GM21723 (cell line): ENCODE measurements around the gene EGFL7.

Source experiments
- ATAC-seq: cut with Tn5 transposase; IDR thresholded peaks from one replicate; pipeline ENCODE4 v1.9.1; 2021; ENCODE audit warnings: mild to moderate bottlenecking, moderate library complexity; ENCODE audit not compliant: unreplicated experiment

Gene EGFL7

DNA sequence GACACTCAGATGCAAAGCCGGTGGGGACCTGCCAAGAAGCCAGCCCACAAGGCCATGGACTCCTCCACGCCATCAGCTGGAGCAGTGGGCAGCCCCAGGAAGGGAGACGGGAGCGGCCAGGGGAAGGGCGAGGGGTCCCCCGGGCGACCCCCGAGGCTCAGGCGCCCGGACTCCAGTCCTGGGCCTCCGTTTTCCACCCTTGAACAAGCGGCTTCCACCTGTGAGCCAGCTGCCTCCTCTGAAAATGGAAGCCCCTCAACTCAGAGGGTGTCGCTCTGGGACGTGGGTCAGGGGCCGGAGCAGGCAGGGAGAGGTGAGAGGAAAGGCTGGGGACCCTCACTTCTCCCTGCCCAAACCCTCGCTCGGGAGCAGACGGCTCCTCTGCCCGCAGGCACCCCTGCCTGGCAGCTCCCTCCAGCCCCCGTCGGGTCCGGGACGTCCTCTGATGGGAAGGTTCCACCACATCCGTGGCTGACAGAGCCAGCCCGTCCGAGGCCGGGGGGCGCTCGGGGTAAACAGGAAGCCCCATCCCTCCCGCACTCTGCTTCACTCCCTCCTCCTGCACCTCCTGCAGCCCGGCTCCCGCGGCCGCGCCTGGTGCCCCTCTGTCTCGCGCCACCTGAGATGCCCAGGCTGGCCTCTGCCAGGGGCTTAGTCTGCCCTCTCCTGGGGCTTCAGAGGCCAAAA, 3.7 kb upstream of the EGFL7 start:
- ATAC-seq: no peak

DNA sequence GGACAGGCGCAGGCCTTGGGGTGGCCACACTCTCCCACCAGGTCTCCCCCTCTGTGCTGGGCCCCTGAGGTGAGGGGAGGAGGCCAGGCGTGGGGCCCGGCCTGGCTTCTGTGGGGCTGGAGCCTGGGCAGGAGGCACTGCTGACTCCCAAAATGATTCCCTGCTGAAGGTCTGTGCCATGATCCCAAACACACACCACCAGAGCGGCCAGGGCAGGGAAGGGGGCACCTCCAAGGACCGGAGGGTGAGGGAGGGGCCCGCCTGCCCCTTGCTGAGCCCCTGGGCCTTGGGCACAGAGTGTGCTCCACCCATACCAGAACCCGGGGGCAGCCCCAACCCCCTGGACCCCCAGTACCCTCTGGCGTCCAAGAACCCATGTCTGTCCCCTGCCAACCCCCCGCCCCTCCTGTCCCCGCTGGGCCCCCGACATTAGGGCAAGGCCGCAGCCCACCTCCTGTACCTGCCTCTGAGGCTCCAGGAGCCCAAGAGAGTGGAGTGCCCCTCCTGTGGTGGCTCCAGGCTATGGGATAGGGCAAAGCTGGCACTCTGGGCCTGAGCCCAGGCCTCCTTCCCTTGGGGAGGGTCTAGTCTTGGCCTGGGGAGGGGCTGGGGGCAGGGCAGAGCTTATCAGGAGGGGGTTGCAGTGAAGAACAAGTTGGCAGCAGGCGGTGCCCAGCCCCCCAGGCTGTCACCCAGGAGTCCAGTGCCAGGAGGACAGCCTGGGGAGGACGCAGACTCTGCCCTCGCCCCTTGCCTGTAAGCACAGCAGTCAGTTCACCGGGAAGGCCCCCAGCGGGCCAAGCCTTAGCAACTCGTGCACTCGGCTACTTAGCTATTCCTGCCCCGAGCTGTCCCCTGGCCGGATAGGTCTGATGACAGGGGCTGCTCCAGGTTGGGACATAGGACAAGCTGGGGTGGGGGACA, 2.6 kb upstream of the EGFL7 start:
- ATAC-seq: no peak

DNA sequence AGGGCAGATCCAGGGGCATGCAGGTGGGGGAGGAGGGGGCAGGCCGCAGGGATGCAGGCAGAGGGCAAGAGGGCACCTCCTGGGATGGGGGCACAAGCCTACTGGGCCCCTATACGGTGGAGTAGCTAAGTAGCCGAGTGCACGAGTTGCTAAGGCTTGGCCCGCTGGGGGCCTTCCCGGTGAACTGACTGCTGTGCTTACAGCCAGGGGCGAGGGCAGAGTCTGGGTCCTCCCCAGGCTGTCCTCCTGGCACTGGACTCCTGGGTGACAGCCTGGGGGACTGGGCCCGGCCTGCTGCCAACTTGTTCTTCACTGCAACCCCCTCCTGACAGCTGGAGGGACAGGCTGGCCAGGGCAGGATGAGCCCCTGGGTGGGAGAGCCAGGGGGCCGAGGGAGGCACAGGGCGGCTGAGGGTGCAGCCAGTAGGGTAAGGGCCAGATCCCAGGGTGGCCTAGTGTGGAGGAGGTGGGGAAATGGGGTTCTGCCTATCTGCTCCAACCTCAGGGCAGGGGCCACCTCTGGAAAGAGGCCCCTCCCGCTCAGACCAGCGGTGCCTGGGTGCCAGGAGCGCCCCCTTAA, 1.7 kb upstream of the EGFL7 start:
- no peak for ATAC-seq

DNA sequence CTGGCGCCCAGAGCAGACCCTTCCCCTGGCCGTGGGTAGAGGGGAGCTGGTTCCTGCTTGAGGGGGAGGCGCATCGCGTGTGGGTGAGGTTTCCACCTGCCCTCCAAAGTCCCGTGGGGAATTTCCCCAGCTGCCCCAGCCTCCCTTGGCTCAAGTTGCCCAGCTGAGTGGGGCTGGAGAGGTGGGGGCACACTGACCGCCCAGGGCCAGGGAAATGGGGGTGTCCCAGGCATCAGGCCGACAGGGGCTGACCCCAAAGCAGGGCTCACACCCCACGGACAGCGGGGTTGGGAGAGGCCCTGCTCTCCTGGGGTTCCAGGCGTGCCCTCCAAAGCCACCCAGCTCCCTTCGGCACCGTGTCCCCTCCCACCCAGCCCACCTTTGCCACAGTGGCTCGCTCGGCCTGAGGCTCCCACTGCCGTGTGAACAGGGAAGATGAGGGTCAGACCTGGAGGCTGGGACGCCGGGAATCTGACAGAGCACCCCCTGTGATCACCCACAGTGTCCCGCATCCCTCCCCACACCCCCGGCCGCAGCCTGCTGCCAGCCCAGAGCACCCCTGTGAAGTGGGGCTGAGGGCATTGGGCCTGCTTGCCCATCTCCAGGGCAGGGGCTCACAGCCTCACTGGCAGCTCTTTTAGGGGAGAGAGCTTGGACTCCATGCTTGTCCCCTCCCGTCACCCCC, 933 bp upstream of the EGFL7 start:
- no peak for ATAC-seq

DNA sequence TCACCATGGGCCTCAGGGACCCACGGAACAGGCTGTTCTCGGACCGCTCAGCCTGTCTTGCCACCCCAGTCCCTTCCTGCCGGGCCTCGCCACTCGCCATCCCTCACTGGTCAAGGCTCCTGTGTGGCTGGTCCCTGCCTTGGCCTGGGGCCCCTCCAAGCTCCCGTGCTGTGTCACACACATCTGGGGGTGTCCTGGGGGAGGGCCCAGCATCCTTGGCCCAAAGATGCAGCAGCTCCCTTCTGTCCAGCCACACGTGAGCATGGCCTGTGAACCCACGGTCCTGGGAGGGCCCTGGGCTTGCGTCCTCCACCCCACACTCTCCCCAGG, 425 bp upstream of the EGFL7 start:
- no peak for ATAC-seq

DNA sequence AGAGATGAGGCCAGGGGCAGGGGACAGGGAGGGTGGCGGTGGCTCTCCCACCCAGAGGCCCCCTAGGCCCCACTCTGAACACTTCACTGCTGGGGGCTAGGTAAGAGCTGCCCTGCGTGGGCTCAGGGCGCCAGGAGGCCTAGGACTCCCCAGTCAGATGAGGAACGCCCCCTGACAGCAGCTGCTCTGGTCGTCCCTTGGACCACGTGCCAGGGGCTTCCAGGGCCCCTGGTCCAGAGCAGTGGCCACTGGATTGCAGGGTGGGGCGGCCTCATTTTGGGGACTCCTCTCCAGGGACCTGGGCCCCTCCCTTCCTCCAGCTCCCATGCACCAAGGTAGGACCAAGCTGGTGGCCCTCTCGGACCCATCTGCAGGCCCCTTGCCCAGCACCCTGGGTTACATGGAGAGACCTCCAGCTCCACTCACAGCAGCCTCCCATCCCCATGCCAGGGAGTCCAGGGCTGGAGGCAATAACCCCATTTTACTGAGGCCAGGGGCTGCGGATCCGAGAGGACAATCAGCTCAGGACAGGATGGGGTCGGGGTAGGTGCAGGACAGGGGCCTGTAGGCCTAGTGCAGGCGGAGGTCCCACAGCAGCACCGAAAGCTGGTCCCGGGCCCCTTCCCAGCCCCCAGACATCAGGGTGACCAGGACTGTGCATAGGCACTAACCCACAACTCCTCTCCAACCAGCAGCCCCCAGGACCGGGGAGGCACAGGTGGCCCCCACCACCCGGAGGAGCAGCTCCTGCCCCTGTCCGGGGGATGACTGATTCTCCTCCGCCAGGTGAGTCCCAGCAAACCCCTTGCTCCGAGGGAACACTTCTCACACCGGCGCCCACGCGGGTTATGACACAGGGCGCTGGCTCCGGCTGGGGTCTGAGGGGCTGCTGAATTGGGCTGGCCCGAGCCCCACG, 1.5 kb downstream of the EGFL7 start:
- ATAC-seq: no peak

DNA sequence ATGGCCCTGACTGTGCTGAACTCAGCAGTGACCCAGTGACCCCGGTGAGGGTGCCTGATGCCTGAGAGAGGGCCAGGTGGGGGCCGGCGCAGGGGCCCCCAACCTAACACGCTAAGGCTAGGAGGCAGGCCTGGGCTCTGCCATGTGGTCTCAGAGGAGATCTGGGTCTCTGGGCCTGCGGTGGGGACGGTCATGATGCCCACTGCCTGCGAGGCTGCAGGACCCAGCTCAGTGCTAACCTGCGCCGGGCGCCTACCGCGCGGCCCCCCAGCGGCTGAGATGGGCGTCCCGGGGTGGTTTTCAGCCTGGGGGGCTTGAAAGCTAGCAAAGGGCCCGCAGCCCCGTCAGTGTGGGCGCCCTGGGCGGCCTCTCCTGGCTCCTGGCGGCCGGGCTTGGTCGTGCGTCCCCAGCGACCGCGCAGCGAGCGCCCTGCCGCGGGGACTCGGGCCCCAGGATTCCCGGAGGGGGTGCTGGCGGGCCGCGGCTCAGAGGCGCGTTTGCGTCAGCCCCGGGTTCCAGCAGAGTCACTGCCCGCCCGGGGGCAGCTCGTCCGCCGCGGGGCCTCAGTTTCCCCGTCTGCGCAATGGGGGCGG, 2.5 kb downstream of the EGFL7 start:
- ATAC-seq: no peak

DNA sequence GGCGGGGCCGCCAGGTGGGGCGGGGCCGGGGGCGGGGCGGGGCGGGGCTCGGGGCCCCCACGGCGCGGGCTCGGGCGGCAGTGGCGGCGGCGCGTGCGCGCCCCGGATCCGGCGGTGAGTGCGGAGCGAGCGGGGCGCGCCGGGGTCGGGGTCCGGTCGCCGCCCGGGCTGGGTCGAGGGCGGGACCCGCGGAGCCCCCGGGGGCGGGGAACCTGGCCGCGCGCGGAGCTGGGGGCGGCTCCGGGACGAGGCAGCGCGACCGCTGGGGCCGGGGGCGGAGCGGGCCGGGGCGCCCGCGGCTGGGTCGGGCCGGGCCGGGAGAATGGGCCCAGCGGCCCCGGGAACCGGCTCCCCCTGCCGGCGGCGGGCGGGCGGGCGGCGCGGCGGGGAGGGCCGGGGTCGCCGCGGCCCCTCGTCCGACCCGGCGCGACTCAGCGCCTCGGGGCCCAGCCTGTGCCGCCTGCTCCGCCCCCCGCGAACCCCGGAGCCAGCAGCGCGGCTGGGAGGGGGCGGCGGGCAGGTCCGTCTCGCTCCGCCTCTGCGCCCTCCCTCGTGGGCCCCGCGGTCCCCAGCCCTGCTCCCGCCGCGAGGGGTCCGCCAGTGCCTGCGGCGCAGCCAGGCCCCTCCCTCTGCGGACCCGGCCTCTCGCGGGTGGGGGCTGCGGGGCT, 3.1 kb downstream of the EGFL7 start:
- no peak for ATAC-seq

DNA sequence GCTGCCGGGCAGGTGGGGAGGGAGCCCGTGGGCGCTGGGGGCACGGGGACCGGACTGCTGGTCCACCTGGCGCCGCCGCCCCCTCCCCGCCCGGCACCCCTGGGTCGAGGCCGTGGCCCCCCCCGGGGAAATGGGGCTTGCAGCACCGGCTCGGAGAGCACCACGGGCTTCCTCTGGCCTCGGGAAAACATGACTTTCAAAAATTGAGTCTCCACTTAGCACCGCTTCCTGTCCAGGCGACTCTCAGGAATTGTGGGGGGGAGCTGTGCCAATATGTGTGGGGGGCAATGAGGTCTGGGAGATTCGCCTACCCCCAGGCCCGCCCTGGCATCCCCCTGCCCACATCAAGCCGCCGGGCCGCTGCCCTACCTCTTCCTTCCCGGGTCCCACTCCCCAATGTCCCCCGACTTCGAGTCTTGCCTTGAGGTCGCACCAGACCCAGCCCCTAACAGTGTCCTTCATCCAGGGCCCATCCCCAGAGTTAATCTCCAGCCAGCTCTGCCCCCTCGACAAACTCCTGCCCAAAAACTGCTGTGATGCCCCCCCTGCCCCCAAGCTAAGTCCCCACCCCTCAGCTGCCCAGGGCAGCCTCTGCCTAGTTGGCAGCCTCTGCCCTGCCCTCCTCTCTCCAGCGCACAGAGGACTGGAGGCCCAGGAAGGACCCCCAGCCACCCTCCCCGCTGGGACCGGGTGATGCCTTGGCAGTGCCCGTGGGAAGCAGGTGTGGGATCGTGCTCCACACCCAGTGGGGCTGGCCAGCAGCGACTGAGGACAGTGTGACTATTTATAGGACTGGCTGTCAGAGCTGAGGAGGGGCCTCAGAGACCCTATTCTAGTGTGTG, 3.9 kb downstream of the EGFL7 start:
- no peak for ATAC-seq

DNA sequence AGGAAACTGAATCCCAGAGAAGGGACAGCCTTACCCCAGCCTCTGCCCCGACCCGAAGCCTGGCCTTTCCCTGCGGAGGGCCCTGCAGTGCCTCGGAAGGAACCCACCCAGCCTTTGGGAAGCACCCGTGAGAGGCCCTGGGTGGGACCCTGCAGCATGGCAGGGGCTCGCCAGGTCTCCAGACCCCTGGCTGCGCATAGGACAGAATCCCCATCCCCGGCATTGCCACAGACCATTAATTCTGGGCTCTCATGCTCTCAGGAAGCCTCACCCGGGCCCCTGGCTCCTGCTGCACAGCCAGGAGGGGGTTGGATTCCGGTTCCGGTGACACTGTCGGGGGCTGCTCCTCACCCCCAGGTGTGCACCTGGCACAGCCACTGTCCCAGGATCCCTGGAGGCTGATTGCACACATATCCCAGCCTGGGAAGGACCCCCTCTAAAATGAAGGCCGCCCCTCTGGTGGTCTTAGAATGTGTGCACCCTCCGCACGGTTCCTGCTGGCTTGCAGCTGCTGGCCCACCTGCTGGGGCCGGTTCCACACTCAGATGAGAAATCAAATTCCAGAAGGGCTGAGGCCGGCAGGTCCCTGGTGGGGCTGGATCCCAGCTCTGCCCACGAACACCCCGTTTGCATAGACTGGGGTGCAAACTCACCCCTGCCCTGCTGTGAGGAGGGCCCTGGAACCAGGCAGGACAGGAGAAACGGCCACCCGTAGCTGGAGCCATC, 4.7 kb downstream of the EGFL7 start:
- ATAC-seq: no peak

DNA sequence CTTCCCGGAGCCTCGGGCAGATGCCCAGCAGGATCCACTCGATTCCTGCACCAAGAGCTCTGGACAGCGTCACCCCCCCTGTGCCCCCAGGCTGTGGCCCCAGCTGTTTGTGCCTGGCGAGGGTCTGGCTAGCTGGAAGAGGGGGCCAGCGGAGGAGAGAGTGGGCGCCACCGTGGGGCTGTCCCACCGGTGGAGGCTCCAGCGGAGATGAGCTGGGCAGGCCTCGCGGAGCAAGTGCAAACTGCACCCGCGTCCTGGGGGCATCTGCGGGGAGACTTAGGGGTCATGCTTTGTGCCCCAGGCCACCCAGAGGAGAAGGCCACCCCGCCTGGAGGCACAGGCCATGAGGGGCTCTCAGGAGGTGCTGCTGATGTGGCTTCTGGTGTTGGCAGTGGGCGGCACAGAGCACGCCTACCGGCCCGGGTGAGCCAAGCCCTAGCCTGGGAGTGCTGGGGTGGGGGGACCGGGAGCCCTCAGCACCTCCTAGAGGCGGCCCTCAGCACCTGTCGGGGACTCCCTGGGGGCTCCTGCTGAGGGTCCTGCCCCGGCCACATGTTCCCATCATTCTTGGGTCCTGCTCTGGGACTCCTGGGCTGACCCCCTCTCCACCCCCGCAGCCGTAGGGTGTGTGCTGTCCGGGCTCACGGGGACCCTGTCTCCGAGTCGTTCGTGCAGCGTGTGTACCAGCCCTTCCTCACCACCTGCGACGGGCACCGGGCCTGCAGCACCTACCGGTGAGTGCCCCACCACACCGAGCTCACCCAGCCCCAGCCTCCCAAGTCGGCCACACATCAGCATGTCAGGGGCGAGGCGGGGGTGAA, 5.4 kb downstream of the EGFL7 start:
- no peak for ATAC-seq

DNA sequence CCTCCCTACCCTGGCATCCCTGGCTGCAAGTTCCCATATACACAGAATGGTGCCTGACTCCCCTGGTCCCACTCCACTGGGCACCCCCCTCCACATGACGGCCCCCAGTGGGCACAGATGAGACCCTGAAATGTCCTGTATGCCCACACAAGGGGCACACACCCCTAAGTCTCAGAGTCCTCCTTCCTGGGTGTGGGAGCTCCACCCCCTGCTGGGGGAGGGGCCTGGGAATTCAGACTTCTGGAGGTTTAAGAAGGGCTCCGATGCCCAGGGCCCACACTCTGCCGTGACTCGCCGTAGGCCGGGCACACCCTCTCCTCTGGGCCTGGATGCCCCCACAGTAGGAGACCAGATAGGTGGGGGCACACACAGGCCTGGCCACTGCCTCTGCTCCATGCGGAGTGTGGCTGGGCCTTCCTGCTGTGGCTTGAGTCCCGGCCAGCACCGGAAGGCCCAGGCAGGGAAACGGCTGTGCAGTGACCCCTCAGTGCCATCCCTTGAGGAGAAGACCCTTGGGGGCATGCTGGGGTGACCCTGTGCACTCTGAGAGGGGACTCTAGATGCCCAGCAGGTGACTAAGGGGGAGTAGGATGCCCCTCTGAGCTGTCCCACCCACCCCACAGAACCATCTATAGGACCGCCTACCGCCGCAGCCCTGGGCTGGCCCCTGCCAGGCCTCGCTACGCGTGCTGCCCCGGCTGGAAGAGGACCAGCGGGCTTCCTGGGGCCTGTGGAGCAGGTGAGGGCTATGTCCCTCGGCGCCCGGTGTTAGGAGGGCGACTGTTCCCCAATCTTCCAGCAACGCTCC, 6.5 kb downstream of the EGFL7 start:
- no peak for ATAC-seq

DNA sequence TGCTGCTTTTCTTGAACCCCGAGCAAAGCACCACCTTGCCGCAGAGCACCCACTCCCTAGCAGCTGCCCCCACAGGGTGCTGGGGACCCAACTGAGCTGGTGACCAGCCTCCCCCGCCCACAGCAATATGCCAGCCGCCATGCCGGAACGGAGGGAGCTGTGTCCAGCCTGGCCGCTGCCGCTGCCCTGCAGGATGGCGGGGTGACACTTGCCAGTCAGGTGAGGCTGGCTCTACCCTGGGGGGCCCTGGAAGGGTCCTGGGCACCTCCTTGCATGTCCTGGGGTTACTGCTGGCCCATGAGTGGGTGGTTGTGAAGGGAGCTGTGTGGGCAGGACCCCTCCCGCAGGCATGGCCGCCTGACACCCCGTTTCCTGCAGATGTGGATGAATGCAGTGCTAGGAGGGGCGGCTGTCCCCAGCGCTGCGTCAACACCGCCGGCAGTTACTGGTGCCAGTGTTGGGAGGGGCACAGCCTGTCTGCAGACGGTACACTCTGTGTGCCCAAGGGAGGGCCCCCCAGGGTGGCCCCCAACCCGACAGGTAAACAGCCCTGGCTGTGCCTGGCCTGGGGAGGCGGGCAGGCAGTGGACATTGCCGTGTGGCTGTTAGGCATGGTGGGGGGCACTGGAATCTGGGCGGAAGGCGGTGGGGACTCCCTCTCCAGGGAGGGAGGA, 7.2 kb downstream of the EGFL7 start:
- ATAC-seq: no peak

DNA sequence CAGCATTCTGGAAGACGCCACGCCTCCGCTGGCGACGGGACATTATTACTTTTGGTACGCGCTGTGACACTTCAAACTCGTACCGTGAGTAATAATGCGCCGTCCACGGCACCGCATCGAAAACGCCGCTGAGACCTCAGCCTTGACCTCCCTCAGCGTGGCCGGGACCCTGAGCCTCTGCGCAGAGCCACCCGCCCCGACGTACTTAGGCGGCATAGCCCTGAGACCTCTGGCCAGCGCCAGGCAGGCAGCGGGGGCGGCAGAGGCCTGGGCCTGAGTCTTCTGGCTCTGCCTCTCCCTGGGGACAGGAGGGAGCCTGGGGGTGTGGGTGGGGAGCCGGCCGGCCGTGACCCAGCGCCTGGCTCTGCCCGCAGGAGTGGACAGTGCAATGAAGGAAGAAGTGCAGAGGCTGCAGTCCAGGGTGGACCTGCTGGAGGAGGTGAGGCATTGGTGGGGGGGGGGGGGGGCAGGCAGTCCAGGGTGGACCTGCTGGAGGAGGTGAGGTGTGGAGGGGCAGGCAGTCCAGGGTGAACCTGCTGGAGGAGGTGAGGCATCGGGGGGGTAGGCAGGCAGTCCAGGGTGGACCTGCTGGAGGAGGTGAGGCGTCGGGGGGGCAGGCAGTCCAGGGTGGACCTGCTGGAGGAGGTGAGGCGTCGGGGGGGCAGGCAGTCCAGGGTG, 8.0 kb downstream of the EGFL7 start:
- ATAC-seq: no peak

DNA sequence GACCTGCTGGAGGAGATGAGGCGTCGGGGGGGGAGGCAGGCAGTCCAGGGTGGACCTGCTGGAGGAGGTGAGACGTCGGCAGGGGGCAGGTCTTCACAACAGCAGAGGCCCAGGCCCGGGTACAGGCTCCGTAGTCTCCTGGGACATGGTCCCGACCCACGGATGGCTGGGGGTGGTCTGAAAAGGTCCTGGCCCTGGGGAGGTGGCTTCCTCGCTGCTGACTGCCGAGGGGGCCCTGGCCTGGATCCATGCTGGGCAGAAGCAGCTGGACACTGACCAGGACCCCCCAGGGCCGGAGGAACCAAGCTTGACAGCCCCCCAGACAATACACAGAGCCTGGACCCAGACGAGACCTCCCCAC, 8.5 kb downstream of the EGFL7 start:
- ATAC-seq: no peak
